SKM-1 treated with dmso at 0.1 percent for 144 hours (cell line): ENCODE measurements around the gene PDXP.
"Not testable (repeated sequence)": the region's sequence is repeated elsewhere in the genome, so short reads cannot be mapped to it uniquely, and the experiment has no call there.

ENCODE experiments used
- DNase-seq: peaks from one replicate; lab custom pipeline; 2025; ENCODE audit not compliant: unreplicated experiment; lab: John Stamatoyannopoulos, UW

PDXP gene

DNA sequence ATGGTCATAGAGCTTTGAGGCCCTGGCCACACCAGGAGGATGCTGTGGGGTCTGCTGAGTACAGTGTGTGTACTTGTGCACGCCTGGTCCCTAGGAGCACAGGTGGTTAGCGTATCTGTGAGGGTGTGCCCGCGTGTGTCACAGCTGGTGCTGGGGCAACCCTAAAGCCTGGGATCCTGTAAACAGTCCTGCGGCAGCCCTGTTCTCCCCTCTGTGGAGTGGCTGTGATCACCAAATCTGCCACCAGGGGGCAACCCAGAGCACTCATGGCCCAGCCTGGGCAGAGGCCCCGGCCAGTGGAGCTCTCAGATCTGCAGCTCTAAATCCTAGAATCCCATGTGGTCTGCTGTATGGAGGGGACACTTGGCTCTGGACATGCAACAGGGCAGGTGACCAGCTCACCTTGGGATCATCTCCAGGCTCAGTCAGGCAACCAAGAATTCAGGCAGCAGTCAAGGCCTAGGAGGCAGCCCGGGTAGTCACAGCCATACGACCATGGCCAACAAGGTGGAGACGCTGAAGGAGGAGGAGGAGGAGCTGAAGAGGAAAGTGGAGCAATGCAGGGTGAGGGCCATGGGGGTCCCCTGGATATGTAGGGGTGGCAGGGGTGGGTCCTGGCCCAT is 15.2 kb upstream of the PDXP start:
- DNase-seq, result peak; percentile 39

DNA sequence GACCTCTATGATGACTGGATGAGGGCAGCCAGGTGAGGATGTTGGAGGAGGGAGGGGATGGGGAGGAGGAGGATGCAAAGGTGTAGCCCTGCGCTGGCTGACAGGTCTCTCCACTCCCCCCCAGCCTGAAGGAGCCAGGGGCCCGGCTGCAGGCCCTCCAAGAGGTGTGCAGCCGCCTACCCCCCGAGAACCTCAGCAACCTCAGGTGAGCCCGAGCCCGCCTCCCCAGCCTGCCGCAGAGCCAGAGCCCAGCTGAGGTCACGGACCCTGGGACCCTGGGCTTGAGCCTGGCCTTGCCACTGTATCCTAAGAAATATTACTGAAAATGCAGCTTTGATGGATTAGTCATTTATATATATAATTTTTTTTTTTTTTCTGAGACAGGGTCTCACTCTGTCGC is 11.2 kb upstream of the PDXP start:
- DNase-seq, result no peak

DNA sequence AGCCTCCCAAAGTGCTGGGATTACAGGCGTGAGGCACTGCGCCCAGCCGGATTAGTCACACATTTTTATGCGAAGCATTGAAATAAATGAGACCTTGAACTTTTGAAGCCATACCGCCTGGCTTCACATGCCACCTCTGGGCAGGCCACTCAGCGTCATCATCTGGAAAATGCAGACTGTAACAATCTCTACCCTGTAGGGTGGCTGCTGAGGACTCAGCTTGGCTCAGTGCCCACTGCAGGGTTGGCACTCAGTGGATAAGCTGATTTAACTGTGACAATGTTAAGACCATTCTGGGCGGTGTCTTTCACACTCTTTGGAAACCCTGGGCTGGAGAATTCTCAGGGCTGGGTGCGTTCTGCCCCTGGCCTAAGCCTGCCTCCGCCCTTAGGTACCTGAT is 10.6 kb upstream of the PDXP start:
- DNase-seq, result no peak

DNA sequence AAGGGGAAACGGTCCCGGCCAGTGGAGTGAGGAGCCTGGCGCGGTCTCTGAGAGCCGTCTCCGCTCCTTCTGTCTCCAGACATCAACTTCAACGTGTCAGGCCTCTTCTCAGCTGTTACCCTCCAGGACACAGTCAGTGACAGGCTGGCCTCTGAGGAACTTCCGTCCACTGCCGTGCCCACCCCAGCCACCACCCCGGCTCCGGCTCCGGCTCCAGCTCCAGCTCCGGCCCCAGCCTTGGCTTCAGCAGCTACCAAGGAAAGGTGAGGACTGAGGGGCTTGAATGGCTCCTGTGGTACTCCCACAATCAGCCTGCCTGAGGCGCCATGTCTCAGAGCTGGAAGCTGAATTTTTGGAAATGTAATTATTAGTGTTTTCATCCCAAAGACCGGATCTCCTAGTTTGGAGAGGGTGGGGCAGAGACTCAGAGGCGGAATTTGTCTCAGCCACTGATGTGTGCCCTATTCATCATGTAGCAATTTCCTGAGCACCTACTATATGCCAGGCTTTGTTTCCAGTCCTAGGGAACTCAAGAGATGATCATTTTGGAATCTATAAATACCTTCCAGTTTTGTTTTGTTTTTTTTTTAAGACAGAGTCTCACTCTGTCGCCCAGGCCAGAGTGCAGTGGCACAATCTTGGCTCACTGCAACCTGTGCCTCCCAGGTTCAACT is 7.9 kb upstream of the PDXP start:
- no peak for DNase-seq

DNA sequence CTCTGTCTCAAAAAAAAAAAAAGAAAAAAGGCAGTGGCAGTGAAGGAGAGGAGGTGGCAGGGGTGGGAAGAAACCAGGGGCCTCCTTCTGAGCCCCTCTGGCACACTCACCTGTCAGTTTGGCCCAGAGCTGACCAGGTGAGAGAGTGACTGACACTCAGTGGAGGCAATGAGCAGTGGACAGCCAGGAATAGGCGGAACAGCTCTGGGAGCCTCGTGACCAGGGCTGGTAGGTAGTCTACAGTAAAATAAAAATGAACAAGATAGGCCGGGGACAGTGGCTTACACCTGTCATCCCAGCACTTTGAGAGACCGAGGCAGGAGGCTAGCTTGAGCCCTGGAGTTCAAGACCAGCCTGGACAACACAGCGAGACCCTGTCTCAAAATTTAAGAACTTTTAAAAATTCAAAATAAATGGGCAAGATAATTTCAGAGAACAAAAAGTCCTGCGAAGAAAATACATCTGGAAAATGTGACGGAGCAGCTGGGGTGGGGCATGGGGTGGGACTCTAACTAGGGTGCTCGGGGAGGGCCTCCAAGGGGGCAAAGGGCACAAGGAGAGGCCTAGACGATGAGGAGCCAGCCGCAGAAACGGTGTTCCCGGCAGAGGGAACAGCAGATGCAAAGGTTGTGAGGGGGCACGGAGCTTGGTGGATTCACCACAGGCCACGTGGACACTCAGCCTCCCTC is 3.8 kb upstream of the PDXP start:
- no peak for DNase-seq

DNA sequence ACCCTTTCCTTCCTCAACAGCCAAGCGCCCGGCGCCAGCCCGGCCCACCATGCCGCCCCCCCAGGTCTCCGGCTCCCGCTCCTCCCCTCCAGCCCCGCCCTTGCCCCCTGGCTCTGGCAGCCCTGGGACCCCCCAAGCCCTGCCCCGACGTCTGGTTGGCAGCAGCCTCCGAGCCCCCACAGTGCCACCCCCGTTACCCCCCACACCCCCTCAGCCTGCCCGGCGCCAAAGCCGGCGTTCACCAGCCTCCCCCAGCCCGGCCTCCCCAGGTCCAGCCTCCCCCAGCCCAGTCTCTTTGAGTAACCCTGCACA is 3.3 kb upstream of the PDXP start:
- DNase-seq, result no peak

DNA sequence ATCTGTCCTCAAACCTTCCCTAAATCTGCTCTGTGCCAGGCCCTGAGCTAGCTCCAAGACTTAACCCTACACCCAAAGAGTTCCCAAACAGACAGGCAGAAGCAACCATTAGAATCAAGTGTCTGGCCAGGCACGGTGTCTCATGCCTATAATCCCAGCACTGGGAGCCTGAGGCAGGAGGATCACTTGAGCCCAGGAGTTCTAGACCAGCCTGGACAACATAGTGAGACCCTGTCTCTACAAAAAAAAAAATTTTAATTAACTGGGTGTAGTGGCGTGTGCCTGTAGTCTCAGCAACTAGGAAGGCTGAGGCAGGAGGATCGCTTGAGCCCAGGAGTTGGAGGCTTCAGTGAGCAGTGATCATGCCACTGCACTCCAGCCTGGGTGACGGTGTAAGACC is 1.9 kb upstream of the PDXP start:
- DNase-seq, result not testable (repeated sequence)

DNA sequence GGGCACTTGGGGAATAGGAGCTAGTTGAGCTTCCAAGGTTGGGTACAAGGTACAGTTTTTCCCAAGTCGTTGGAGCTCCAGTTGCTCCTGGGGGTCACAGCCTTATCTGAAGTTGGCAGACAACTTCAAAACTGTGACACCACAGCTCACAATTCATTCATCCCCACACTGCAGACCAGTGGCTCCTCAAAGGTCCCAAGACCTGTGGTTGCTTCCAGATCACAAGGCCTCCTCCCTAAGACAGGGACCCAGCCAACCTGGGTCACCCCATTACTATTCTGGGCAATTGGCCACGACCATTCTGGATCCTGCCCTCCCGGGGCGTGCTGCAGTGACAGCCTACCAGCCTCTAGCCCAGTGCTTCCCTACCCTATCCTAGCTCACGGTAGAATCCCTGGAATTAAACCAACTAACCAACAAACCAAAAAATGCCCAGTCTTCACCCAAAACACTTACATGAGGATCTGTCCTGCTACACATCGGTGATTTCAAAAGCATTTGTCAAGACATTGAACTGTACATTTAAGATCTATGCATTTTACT is 862 bp upstream of the PDXP start:
- no peak for DNase-seq

DNA sequence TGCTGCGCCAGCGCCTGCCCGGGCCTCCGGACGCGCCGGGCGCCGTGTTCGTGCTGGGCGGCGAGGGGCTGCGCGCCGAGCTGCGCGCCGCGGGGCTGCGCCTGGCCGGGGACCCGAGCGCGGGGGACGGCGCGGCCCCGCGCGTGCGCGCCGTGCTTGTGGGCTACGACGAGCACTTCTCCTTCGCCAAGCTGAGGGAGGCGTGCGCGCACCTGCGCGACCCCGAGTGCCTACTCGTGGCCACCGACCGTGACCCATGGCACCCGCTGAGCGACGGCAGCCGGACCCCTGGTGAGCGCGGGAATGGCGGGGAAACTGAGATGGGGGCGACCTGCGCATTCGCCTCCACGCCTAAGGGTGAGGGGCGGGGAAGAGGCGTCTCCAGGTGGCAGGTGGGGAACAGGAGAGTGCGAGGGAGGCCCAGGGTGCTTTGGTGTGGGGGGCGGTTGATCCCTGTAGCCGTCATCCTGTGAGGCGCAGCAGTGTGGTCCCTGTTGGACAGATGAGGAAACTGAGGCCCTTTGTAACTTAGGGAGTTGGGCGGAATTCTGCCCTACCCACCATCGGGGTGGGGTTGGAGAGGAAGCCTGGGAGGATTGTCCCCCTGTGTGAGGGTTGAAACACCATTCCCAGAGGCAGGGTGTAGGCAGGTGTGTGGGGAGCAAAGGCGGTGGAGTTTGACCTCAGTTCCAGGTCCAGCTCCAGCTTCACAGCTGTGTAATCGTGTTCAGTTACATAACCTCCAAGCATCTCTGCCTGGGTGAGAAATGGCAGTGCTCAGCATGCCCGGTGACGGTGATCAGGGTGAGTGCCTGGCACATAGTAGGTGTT is 758 bp downstream of the PDXP start:
- no peak for DNase-seq

DNA sequence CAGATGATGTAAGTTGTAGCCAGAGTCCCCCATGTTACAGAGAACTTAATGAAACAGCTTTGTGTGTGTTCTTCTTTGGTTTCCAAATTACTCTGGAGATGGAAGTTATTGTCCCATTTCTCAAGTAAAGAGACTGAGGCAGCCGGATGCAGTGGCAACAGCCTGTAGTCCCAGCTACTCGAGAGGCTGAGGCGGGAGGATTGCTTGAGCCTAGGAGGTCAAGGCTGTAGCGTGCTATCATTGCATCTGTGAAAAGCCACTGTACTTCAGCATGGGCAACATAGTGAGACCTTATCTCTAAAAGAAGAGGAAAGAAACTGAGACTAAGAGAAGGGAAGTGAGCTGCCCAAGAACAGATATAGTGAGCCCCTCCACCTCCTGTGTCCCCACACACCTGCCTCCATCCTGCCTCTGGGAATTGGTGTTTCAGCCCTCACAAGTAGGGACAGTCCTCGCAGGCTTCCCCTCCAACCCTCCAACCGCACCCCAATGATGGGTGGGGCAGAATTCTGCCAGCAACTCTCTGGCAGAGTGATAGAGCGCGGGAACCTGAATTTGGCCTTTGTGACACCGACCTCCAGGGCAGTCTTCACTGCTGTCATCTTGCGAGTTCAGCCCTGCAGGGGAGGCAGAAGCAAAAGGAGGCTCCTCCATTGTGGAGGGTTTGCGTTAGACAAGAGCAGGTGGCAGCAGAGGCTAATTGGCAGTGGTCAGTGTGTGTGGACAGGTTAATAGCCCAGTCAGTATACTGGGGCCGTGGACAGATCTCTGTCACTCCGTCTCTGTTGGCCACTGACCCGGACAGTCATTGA is 1.6 kb downstream of the PDXP start:
- no peak for DNase-seq

DNA sequence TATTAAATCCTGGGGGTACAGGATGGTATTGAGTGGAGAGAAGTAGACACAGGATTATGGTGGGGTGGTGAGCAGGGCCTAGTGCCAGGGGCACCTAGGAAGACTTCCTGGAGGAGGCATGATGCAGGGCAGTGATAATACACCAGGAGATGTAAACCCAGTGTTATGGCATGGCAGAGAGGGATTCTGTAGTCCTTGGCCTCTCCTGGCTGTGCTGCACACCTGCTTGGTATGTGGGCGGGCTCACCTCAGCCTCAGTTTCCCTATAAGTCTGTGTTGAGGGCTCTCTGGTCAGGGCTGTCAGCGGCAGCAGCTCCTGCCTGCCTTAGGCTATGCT is 2.2 kb downstream of the PDXP start:
- DNase-seq, result no peak

DNA sequence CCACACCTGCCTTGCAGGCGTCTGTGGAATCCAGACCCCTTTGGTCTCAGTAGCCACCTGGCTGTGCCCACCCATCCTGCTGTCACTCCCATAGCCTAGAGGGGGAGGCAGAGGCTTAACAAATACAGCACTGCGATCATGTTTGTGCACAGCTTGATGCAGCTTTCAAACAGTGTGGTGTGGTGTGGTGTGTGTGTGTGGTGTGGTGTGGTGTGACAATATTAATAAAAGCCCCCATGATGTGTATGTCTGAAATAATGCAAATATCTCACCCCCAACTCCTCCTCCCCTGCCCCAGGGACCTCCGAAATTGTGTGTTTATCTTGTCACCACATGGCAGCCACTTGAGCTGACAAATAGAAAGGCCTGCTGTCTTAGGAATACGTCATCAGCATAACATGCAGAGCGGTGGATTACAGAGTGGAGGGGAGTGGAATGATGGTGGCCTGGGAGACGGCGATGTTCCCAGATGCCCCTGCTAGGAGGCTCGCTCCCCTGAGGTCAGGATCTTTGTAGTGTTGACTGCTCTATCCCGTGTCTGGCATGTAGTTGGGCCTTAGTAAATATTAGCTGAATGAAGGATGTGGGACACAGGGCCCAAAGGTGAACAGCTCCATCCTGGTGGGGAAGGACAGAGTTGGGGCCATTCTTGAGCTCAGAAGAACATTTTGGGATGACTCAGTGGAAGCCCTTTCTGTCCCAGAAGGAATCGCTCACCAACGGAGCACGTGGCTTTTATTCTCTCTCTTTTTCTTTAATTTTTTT is 2.8 kb downstream of the PDXP start:
- DNase-seq, result no peak

DNA sequence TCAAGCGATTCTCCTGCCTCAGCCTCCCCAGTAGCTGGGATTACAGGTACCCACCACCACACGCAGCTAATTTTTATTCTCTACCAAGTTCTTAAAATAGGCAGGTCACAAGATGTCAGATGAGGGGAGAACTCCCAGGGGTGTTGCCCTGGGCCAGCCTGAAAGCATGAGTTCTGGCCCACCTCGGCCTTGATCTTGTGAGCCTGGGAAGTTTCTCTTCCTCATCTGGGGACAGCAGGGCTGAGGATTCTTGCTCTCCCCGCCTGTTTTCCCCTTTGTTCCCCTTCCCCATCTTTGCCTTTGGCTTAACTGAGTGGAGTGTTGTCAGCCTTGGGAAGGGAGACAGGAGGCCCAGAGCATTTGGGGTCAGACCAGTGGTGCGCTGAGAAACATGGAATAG is 3.5 kb downstream of the PDXP start:
- no peak for DNase-seq

DNA sequence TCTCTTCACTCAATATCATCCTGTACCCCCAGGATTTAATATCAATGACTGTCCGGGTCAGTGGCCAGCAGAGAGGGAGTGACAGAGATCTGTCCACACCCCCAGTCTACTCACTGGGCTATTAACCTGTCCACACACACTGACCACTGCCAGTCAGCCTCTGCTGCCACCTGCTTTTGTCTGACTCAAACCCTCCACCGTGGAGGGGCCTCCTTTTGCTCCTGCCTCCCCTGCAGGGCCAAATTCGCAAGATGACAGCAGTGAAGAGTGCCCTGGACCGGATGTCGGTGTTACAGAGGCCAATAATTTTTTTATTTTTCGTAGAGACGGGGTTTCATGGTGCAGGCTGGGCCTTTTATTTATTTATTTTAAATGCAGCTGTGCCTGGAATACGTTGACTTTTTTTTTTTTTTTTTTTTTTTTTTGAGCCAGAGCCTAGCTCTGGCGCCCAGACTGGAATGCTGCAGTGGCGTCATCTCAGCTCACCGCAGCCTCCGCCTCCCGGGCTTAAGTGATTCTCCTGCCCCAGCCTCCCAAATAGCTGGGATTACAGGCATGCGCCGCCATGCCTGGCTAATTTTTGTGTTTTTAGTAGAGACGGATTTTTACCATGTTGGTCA is 5.1 kb downstream of the PDXP start:
- no peak for DNase-seq

DNA sequence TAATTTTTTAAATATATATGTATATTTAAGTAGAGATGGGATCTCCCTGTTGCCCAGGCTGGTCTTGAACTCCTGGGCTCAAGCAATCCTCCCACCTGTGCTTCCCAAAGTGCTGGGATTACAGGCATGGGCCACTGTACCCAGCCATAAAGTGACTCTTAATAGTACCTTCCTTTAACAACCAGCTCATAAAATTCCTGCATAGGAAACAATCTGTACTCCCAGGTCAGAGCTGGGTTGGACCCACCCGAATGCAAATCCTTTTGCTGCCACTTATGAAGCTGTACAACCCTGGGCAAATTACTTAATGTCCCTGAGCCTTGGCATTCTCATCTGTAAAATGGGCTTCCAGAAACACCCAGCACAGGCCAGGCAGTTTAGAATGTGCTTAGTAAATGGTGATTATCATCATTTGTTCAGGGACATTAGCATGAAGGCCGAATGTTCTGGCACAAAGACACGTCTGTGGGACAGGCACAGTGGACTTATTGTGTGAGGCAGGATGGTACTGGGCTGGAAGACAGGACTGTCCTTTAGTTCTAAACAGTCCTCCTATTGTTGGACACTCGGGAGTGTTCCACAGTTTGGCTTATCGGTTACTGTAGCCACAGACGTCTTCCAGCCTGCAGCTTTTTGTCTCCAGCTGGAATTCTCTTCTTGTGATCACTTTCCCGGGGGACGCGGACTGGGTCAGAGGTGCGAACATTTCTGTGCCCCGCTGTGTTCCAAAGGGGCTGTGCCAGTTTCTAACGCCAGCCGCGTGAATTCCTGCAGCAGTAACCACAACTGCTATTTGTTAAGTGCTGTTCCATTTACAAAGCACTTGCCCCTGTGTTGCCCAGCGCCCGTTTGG is 6.0 kb downstream of the PDXP start:
- no peak for DNase-seq

DNA sequence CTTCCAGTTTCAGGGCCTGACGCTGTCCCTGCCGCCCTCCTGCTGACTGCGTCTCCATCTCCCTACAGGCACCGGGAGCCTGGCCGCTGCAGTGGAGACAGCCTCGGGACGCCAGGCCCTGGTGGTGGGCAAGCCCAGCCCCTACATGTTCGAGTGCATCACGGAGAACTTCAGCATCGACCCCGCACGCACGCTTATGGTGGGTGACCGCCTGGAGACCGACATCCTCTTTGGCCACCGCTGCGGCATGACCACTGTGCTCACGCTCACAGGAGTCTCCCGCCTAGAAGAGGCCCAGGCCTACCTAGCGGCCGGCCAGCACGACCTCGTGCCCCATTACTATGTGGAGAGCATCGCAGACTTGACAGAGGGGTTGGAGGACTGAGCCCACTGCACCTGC is 7.0 kb downstream of the PDXP start:
- no peak for DNase-seq

DNA sequence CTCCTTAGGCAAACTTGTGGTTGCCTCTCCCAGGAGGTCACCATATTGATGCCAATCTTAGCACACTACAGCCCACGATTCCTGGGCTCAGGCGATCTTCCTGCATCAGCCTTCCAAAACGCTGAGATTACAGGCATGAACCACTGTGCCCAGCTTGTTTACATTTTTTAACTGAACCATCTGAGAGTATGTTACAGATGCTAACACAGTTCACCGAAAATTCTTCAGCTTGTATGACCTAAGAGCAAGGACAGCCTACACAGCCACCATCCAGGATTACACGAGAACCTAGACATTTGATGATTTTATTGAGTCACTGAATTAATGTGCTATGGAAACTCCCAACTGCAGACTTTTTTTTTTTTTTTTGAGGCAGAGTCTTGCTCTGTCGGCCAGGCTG is 11.1 kb downstream of the PDXP start:
- no peak for DNase-seq

DNA sequence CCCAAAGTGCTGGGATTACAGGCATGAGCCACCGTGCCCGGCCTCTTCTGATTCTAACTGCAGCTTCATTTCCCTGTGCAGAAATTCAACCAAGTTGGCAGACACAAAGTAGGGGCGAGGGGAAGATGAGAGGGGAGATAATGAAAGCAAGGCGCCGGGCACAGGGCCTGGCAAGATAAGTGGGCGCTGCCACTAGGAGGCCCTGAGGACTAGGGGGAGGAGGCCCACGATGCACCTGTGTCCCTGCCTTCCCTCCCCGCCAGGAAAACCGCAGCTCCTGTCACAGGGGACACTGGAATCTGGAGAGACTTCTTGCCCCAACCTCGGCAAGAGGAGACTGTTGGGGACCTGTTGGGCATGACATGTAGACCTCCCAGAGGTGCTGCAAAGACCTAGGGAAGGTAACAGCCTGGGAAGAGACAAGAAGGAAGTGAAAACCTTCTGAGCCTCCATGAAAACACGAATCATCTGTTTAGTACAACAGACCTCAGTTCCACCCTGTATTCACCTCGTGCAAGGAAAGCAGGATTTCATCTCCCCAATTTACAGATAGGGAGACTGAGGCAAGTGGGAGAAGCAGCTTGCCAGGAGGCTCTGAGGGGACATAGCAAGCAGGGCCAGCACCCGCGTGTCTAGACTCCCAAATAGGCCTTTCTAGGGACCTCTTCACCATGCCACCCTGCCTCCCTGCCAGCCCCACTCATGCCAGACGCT is 13.8 kb downstream of the PDXP start:
- DNase-seq, result no peak
